K562 (cell line): ENCODE results near the gene USH2A. TPM values are rescaled to one million over a fixed set of nuclear protein-coding genes. Genes with fewer than 3 reads are reported as not detected.

Experiments used
- BMI1 ChIP-seq: fragments of 150-350 bp; IDR thresholded peaks from 2 replicates; pipeline ENCODE4 v1.6.1; 2014; ENCODE audit warnings: low read length
- CSDE1 ChIP-seq, 2 experiments: fragments of 450-650 bp; IDR thresholded peaks; 2 replicates each; pipeline ENCODE4 v1.6.1; 2016; ENCODE audit warnings: mild to moderate bottlenecking in 1 of 2
- CXXC5 ChIP-seq: fragments of 250-450 bp; sonication (Bioruptor Pico); IDR thresholded peaks from 2 replicates; pipeline ENCODE4 v1.8.0; 2022; ENCODE audit warnings: inconsistent platforms, mild to moderate bottlenecking, moderate library complexity
- DDX20 ChIP-seq: fragments of 450-650 bp; IDR thresholded peaks from 2 replicates; pipeline ENCODE4 v1.6.1; 2016; ENCODE audit warnings: missing genetic modification characterization, low read depth, mild to moderate bottlenecking, missing compliant biosample characterization, moderate library complexity
- DPF2 ChIP-seq: fragments of 450-650 bp; IDR thresholded peaks from 2 replicates; pipeline ENCODE4 v1.6.1; 2016
- FOS ChIP-seq: IDR thresholded peaks from 3 replicates; pipeline ENCODE4 v1.6.1; 2011; ENCODE audit not compliant: insufficient read length; ENCODE audit errors: extremely low read depth
- HNRNPL ChIP-seq: fragments of 200-400 bp; formaldehyde crosslinking; IDR thresholded peaks from 2 replicates; pipeline ENCODE4 v1.6.1; 2017; ENCODE audit warnings: low read depth, mild to moderate bottlenecking, low read length
- HNRNPLL ChIP-seq: fragments of 200-400 bp; formaldehyde crosslinking; IDR thresholded peaks from 2 replicates; pipeline ENCODE4 v1.6.1; 2017; ENCODE audit warnings: low read length, low read depth, mild to moderate bottlenecking; ENCODE audit not compliant: poor library complexity, severe bottlenecking
- JUND ChIP-seq, 2 experiments: IDR thresholded peaks; 2 replicates in 1 of 2; 3 replicates in 1 of 2; pipeline ENCODE4 v1.6.1; 2011; ENCODE audit warnings: borderline replicate concordance in 2 of 2, low read depth in 2 of 2, low read length in 2 of 2, improper control_type of control experiment in 1 of 2, missing biosample characterization in 1 of 2, missing genetic modification characterization in 1 of 2, missing genetic modification reagents in 1 of 2
- MTA1 ChIP-seq: fragments of 450-650 bp; IDR thresholded peaks from 2 replicates; pipeline ENCODE4 v1.6.1; 2017; ENCODE audit warnings: borderline replicate concordance
- MYC ChIP-seq, 2 experiments: fragments of 250-450 bp in 1 of 2; sonication (Bioruptor Pico) in 1 of 2; IDR thresholded peaks; 2 replicates each; pipeline versions ENCODE4 v1.5.1 to v1.6.1; 2012 to 2021; ENCODE audit warnings: low read depth in 2 of 2, borderline replicate concordance in 1 of 2, improper control_type of control experiment in 1 of 2, low read length in 1 of 2, mild to moderate bottlenecking in 1 of 2, moderate library complexity in 1 of 2
- POLR2H ChIP-seq: IDR thresholded peaks from 2 replicates; pipeline ENCODE4 v1.6.1; 2016; ENCODE audit warnings: missing genetic modification characterization, low read depth, mild to moderate bottlenecking, control low read depth, missing compliant biosample characterization, moderate library complexity
- PYGO2 ChIP-seq: fragments of 450-650 bp; IDR thresholded peaks from 2 replicates; pipeline ENCODE4 v1.6.1; 2016; ENCODE audit warnings: mild to moderate bottlenecking, missing genetic modification characterization, moderate library complexity, missing compliant biosample characterization
- SMARCB1 ChIP-seq: IDR thresholded peaks from 2 replicates; pipeline ENCODE4 v1.6.1; 2011; ENCODE audit warnings: improper control_type of control experiment, low read depth; ENCODE audit not compliant: insufficient read length
- ZBTB7A ChIP-seq: IDR thresholded peaks from 2 replicates; pipeline ENCODE4 v1.6.1; 2011; ENCODE audit warnings: low read depth, mild to moderate bottlenecking, low read length, moderate library complexity, borderline replicate concordance; ENCODE audit not compliant: control insufficient read depth
- ZC3H11A ChIP-seq: IDR thresholded peaks from 2 replicates; pipeline ENCODE4 v1.6.1; 2012; ENCODE audit warnings: low read depth, low read length, improper control_type of control experiment
- ZNF347 ChIP-seq: fragments of 450-650 bp; formaldehyde crosslinking; IDR thresholded peaks from 2 replicates; pipeline ENCODE4 v1.4.0; 2020; ENCODE audit warnings: low read depth, mild to moderate bottlenecking, moderate library complexity
- ZNF586 ChIP-seq: fragments of 450-650 bp; formaldehyde crosslinking; conservative IDR thresholded peaks from 2 replicates; pipeline ENCODE4 v1.4.0; 2020; ENCODE audit warnings: mild to moderate bottlenecking, moderate library complexity
- ZNF717 ChIP-seq: fragments of 250-450 bp; sonication (Bioruptor Pico); IDR thresholded peaks from 2 replicates; pipeline ENCODE4 v1.5.0; 2021
- polyA plus RNA-seq, 8 experiments: library from polyadenylated mRNA; depleted of rRNA in 4 of 8; stranded (reverse) in 5 of 8; unstranded in 3 of 8; fragments of >200 nt; fragmentation: Nextera tagmentation in 2 of 8; fragmentation: Illumina TruSeq in 1 of 8; extraction: Ambion mirVana in 2 of 8; extraction: Trizol in 1 of 8; gene quantifications; 2 replicates each; pipeline versions ENCODE4 v1.2.1 to v1.2.3, GENCODE V29; 2011 to 2014; ENCODE audit warnings: inconsistent platforms in 1 of 8, missing spikeins in 1 of 8
- total RNA-seq, 7 experiments: library from RNA; depleted of rRNA in 6 of 7; stranded (reverse); fragments of >200 nt in 6 of 7; fragmentation: Illumina TruSeq in 2 of 7; extraction: Trizol in 2 of 7; gene quantifications; 2 replicates each; pipeline versions ENCODE4 v1.2.1 to v1.2.3, GENCODE V29; 2011 to 2021; ENCODE audit warnings: low replicate concordance in 1 of 7
- TF ChIP-seq, protein P1 (sequence below): sonication (generic); formaldehyde crosslinking; IDR thresholded peaks from 2 replicates; pipeline ENCODE4 v1.8.1; 2023; ENCODE audit warnings: mild to moderate bottlenecking, missing genetic modification reagents, moderate library complexity
- TF ChIP-seq, protein P2 (sequence below): sonication (generic); formaldehyde crosslinking; IDR thresholded peaks from 2 replicates; pipeline ENCODE4 v1.8.0; 2022; ENCODE audit warnings: mild to moderate bottlenecking, missing genetic modification reagents
- TF ChIP-seq, protein P3 (sequence below): sonication (generic); formaldehyde crosslinking; IDR thresholded peaks from 2 replicates; pipeline ENCODE4 v1.8.1; 2023; ENCODE audit warnings: mild to moderate bottlenecking, missing genetic modification reagents
- TF ChIP-seq, protein P4 (sequence below): fragments of 250-450 bp; sonication (Bioruptor Pico); IDR thresholded peaks from 2 replicates; pipeline ENCODE4 v1.5.0; 2020; ENCODE audit warnings: mild to moderate bottlenecking, borderline replicate concordance

Gene USH2A
- total and polyA plus RNA-seq, 9 of the 15 experiments (the other 6 are each of a cell fraction or from before 2014, with no cell fraction given): under 0.01 TPM; not detected in 7

DNA sequence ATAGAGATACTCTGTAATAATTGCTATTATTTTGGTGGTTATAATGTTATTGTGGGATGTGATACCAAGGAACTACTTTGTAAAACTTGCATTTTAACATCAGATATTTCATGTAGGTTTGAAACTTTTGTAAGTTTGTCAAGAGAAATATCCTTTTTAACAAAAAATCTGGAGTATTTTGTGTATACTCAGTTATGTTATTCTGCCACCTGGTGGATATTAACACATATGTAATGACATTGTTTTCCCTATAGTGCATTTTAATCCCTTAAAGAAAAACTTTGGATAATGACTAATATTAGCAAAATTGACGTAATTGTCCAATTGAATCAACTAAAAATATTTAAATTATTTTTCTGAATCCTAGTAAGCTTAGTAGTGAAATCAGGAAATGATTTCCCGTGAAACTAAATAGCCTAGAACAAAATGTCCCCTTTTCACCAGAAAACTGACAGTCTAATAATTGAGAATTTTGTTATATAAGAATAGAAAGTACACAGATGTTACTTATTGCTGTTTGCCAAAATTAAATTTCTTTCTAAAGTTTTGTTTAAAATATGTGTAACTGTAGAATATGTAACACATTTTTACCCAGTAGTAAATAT lies 816.6 kb downstream of the USH2A start (continued):
- TF ChIP-seq, protein P1, sequence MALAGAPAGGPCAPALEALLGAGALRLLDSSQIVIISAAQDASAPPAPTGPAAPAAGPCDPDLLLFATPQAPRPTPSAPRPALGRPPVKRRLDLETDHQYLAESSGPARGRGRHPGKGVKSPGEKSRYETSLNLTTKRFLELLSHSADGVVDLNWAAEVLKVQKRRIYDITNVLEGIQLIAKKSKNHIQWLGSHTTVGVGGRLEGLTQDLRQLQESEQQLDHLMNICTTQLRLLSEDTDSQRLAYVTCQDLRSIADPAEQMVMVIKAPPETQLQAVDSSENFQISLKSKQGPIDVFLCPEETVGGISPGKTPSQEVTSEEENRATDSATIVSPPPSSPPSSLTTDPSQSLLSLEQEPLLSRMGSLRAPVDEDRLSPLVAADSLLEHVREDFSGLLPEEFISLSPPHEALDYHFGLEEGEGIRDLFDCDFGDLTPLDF (CRISPR knock-in tag): no peak
- TF ChIP-seq, protein P2, sequence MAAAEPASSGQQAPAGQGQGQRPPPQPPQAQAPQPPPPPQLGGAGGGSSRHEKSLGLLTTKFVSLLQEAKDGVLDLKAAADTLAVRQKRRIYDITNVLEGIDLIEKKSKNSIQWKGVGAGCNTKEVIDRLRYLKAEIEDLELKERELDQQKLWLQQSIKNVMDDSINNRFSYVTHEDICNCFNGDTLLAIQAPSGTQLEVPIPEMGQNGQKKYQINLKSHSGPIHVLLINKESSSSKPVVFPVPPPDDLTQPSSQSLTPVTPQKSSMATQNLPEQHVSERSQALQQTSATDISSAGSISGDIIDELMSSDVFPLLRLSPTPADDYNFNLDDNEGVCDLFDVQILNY (CRISPR knock-in tag): no peak
- no peak for TF ChIP-seq BMI1
- TF ChIP-seq PYGO2: no peak
- TF ChIP-seq ZNF586 (CRISPR knock-in tag): no peak
- TF ChIP-seq JUND (IDR thresholded peaks at IDR 0.05; ENCODE audit: borderline replicate concordance, low read depth, low read length): no peak
- no peak for TF ChIP-seq JUND (tag; IDR thresholded peaks at IDR 0.05; ENCODE audit: borderline replicate concordance, low read depth, low read length)
- TF ChIP-seq POLR2H: 0 out of 2 replicates have a peak, but pooled peaks have one; percentile 18
- no peak for TF ChIP-seq CSDE1 (IDR thresholded peaks at IDR 0.05)
- TF ChIP-seq ZNF347 (CRISPR knock-in tag): no peak
- no peak for TF ChIP-seq FOS
- TF ChIP-seq SMARCB1: no peak
- TF ChIP-seq HNRNPL: no peak
- TF ChIP-seq ZNF717 (CRISPR knock-in tag): no peak
- TF ChIP-seq, protein P3, sequence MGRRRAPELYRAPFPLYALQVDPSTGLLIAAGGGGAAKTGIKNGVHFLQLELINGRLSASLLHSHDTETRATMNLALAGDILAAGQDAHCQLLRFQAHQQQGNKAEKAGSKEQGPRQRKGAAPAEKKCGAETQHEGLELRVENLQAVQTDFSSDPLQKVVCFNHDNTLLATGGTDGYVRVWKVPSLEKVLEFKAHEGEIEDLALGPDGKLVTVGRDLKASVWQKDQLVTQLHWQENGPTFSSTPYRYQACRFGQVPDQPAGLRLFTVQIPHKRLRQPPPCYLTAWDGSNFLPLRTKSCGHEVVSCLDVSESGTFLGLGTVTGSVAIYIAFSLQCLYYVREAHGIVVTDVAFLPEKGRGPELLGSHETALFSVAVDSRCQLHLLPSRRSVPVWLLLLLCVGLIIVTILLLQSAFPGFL (CRISPR knock-in tag): no peak
- TF ChIP-seq HNRNPLL: no peak
- TF ChIP-seq ZBTB7A: no peak
- TF ChIP-seq CXXC5 (CRISPR knock-in tag): no peak
- TF ChIP-seq MTA1: no peak
- TF ChIP-seq, protein P4, sequence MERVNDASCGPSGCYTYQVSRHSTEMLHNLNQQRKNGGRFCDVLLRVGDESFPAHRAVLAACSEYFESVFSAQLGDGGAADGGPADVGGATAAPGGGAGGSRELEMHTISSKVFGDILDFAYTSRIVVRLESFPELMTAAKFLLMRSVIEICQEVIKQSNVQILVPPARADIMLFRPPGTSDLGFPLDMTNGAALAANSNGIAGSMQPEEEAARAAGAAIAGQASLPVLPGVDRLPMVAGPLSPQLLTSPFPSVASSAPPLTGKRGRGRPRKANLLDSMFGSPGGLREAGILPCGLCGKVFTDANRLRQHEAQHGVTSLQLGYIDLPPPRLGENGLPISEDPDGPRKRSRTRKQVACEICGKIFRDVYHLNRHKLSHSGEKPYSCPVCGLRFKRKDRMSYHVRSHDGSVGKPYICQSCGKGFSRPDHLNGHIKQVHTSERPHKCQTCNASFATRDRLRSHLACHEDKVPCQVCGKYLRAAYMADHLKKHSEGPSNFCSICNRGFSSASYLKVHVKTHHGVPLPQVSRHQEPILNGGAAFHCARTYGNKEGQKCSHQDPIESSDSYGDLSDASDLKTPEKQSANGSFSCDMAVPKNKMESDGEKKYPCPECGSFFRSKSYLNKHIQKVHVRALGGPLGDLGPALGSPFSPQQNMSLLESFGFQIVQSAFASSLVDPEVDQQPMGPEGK (CRISPR knock-in tag): no peak
- no peak for TF ChIP-seq DDX20 (tag)
- TF ChIP-seq ZC3H11A: no peak
- TF ChIP-seq DPF2: no peak
- TF ChIP-seq MYC (IDR thresholded peaks at IDR 0.05; ENCODE audit: low read depth, low read length): no peak
- TF ChIP-seq MYC (CRISPR knock-in tag; IDR thresholded peaks at IDR 0.05; ENCODE audit: borderline replicate concordance, low read depth): no peak
